Measurements from ENCODE around the gene TMEM87A.

TMEM87A gene

DNA sequence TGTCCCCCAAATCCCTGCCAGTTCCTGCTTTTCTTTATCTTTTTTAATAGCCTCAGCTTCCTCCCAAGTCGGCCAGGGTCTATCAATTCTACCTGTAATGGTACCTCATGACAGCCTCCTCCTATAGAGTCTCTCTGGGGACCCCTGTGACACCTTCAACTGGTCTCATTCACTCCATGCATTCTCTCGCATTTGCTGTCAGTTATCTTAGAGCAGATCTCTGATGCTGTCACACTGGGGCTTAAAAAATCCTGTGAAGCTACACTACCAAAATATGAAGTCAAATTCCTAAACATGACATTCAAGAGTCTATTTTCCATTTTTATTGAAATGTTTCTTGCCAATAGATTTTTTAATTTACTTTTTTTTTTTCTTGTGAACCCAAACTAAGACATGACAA is 70.6 kb downstream of the TMEM87A start:
- DNase-seq (ENCODE audit: low read depth), result no peak

DNA sequence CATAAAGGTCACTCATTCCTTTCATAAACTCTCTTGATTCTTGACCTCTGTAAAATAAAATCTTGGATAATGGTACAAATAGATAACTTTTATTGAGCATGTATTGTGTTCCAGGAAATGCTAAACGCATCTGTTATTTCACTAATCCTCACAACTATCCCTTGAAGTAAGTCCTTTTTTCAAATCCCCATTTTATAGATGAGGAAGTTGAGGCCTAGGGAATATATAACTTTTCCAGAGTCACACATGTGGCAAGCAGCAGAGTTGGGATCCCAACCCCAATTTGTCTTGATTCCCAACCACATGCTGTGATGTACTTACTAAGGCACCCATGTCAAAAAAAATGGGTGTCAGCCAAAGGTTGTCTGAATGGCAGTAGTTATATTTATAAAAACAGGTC is 71.4 kb downstream of the TMEM87A start:
- DNase-seq (ENCODE audit: low read depth), result no peak

DNA sequence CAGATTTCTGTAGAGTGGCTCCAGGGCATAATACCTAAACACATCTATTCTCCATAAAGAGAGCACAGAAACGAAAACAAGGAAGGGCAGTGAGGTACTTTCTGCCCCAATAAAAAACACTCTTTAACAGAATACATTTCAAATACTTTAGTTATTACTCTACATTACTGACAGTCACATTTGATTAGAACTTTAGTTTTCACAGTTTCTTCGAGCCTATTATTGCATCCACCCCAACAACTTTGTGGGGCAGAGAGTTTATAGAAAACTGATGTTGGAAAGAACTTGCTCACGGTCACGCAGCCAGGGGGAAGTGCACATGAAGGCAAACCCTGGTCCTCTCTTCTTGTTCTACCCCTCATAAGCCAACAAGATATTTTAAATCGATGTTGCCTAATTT is 74.1 kb downstream of the TMEM87A start:
- no peak for DNase-seq (ENCODE audit: low read depth)

DNA sequence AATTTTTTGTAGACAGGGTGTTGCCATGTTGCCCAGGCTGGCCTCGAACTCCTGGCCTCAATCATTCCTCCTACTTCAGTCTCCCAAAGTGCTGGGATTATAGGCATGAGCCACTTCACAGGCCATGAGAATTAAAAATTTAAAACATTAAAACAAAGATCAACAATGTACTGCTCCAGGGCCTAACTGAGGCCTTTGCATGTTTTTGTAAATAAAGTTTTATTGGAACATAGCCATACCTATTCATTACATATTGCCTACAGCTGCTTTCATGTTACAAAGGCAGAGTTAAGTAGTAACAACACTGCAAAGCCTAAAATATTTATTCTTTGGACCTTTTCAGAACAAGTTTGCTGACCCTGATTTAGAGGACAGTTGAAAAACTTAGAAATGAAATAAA is 74.7 kb downstream of the TMEM87A start:
- no peak for DNase-seq (ENCODE audit: low read depth)

DNA sequence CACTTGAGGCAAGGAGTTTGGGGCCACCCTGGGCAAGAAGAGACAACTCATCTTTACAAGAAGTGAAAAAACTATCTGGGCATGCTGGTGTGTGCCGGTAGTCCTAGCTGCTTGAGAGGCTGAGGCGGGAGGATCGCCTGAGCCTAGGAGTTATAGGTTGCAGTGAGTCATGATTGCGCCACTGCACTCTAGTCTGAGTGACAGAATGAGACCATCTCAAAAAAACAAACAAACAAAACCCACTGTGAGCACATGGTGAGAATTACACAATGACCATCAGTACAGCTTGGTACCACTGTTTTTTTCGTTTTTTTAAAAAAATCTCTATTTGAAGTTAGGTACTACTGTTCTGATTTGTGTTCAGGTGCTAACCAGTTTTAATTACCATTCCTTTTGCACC is 78.7 kb downstream of the TMEM87A start:
- DNase-seq (ENCODE audit: low read depth), result no peak

DNA sequence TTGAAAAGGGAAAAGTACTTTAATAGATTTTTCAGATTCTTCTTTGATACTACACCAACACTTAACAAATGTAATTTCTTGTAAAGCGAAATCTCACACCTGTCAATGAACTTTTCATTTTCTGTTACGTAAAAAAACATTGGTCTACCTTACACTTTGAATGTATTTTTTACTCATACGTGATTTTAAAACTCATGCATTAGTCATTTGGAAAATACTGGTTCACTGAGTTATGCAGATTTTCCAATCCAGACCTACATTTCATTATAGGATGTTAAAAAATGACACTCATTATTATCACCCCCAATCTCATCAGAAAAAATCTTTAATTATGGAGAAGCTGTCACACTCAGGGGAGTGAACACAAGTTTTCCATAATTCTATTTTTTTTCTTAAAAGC is 79.8 kb downstream of the TMEM87A start:
- DNase-seq (ENCODE audit: low read depth), result no peak

DNA sequence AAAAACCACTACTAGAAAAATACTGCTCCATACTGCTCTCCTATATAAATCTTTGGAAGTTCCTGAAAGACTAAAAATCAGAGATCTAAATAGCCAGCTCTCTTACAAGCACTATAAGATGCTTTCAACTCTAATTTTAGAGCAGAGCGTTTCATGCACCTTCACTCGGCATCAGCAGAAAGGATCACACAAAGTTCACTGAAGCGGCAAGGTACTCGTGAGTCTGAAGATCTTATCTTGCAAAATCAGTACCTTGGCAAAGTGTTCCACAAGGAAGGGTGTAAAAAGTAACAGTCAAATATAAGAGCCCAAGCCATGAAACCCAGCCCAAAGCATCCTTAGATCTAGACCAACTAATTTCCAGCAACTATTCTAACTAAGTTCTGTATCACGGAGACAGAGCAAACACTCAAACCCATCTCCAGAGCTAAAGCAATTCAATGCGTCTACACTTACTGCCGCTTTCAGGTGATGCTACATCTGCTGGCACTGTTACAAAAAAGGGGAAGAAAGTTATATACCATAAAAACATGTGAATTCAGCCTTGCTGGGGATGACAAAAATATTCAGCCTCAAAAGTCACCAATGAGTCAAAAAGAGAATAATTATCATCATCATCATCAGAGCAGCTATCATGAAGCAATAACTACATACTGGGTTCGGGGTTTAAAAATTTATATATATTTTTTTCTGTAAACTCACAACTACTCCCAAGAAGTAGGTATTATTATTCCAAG is 81.5 kb downstream of the TMEM87A start:
- DNase-seq (ENCODE audit: low read depth), result no peak

DNA sequence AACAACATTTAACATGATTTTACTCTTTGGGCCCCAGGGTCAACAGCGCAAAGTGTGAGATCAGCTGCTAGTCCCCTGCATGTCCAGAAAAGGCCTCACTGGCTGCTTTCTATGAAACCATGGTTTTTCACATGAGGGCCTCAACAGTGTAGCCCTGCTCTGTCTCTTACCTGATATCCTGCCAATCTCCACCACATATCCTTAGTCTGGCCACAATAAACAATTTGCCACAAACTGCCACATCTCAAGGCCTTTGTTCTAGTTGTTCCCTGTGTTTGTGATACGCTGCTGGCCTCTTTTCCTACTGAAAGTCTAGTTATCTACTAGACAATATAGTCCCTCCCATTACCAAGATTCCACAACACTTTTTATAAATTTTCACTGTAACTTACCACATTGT is 82.9 kb downstream of the TMEM87A start:
- no peak for DNase-seq (ENCODE audit: low read depth)

DNA sequence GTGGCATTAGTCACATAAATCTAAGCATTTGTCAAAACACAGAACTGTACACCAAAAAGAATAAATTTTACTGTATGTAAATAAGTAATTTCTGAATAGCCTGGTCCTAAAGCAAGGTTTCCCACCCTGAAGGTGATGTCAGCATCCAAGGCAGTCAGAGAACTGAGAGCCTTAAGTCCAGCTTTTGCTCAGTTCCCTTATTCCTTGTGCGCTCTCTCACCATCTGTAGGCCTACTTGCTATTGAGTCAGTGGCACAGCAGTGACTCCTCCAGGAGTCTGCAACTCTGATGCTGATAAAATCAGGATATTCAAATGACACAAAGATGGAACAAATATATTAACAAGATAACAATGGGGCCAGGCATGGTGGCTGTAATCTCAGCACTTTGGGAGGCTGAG is 87.4 kb downstream of the TMEM87A start:
- no peak for DNase-seq (ENCODE audit: low read depth)

DNA sequence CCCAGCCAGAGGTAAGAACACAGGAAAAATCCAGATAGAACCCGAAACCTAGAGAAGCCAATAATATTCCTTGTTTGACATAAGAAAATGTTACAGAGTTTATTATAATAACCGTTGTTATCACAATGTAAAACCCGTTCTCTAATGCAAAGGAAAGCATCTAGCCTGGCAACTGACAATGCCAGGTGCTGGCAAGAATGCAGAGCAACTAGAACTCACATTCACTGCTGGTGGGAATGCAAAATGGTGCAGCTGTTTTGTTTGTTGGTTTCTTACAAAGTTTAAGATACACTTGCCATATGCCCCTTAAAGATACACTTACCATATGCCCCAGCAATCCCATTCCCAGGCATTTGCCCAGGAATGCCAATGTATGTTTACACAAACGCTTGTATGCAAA is 88.5 kb downstream of the TMEM87A start:
- no peak for DNase-seq (ENCODE audit: low read depth)

DNA sequence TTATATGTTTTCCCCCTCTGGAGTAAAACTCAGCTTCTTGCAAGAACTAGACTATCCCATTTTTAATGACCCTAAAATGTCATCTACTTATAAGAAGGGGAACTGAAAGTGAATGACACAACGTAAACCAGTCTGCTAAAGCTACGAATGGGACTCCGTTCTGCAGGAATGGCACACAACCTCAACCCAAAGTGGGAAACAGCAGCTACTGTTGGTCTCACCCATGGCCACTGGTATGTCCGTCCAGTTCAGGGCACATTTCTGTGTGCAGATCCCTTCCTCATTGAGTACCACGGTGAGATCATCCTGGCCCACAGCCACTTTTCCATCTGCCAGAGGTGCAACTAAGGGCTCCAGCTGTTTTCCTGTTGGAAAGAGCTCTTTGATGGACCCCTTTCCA is 88.9 kb downstream of the TMEM87A start:
- no peak for DNase-seq (ENCODE audit: low read depth)

DNA sequence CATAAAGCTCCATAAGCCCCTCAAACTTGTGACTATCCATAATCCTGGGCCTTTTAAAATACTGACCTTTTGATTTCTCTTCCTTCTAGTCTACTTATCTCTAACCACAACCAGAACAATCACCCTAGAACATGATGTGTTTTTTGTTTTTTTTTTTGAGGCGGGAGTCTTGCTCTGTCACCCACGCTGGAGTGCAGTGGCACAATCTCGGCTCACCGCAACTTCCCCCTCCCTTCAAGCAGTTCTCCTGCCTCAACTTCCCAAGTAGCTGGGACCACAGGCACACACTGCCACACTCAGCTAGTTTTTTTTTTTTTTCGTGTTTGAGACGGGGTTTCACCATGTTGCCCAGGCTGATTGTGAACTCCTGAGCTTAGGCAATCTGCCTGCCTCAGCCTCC is 90.3 kb downstream of the TMEM87A start:
- no peak for DNase-seq (ENCODE audit: low read depth)

DNA sequence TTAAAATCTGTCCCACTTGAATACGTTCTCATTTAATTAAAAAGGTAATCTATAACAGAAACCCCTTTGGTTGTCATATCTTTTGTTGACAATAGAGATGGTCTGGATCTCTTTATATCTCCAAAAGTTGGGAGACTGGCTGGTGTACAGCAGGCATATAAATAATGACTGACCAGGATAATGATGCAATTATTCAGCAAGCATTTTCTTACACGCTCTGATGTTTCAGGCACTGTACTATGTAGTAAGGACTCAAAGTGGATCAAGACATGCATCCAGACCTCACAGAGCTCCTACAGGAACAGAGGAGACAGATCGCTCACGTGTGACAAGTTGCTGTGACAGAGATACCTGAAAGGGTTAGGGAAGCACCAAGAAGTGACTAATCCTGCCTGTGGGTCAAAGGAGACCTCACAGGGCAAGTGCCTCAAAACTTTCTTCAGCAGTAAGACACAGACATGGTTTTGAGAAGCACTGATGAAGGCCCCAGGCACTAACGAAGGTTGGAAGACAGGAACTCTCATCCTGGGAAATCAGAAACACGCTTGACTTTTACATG is 90.8 kb downstream of the TMEM87A start:
- DNase-seq (ENCODE audit: low read depth), result no peak

DNA sequence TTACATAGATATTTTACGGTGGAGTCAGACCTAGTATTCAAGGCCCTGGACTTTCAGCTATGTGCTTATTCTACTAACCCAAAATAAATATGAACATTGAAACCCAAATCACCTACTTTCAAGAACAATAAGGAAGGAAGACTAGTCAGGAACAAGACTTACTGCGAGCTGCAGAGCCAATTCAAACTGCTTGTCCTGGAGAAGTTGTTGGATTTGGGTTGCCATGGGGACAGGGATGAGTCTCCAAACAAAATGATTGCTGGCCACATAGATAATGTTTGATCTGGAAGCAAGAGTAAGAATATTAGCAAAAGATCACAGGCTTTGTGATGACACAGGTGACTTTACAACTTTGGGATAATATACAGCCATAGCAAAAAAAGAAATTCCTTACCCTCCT is 95.2 kb downstream of the TMEM87A start:
- no peak for DNase-seq (ENCODE audit: low read depth)

DNA sequence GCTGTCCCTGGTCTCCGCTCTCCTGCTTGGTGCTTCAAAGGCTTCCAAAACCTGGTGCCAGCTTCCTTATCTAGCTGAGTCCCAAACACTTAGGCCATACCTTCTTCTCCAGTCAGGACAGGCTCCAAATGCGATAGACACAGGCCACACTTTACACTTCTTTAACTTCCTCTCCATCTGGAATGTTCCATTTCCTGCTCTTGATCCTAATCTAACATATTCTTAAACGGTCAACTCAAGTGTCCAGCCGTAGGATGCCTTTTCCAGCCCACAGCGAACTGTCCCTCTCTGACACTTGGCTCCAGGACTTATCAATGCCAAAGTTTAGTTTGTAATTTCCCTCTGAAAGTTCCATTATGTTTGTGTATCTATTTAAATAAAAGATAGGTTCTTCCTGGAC is 97.6 kb downstream of the TMEM87A start:
- DNase-seq (ENCODE audit: low read depth), result no peak

DNA sequence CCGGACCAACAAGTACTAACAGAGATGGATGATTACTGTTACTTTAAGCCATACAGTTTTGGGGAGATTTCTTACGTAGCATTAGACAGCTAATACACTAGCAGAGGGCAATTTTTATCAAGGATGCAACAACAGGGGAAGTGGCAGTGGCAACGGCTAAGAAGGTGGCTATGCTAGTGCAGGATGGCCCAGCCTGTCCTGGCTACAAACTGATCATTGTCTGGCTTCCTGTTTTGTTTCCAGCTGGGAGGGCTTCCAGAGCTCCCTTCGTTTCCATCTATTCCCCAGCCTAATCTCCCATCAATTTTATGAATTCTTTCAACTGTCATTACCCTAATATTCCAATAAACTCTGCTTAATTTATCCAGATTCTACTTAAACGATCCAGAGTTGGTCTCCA is 100.8 kb downstream of the TMEM87A start:
- no peak for DNase-seq (ENCODE audit: low read depth)

DNA sequence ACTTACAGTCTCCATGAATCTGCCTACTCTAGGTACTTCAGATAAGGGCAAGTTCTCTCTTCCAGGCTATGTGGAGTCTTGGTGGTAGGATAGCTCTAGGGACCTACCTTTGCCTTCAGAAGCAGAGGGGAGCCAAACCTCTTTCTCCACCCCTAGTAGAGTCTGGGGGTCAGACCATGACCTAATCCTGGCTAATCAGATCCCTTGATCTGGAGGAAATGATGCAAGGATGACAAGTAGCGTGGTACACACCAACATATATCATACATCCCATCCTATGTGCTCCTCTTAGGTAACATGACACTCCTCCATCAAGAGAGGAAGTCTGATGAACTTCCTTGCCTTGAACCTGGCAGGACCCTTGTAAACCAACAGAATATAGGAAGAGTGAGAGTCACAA is 101.4 kb downstream of the TMEM87A start:
- no peak for DNase-seq (ENCODE audit: low read depth)

DNA sequence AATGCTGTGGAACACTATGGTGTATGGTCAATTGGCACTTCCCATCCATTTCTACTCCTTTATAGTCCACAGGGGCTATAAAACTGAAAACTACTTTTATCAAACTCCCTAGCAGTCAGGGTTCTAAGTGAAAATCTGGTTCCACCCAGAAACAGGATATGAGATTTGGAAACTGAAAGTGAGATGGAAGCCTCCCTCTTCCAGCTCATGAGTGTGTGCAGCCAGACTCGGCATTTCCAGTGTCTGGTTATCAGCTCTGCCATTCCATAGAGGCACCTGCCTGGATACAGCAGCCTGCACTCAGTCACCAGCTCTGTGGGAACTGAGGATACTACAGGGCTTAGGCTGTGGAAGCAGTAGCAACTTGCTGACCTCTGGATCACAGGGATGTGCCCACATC is 102.1 kb downstream of the TMEM87A start:
- DNase-seq (ENCODE audit: low read depth), result no peak

DNA sequence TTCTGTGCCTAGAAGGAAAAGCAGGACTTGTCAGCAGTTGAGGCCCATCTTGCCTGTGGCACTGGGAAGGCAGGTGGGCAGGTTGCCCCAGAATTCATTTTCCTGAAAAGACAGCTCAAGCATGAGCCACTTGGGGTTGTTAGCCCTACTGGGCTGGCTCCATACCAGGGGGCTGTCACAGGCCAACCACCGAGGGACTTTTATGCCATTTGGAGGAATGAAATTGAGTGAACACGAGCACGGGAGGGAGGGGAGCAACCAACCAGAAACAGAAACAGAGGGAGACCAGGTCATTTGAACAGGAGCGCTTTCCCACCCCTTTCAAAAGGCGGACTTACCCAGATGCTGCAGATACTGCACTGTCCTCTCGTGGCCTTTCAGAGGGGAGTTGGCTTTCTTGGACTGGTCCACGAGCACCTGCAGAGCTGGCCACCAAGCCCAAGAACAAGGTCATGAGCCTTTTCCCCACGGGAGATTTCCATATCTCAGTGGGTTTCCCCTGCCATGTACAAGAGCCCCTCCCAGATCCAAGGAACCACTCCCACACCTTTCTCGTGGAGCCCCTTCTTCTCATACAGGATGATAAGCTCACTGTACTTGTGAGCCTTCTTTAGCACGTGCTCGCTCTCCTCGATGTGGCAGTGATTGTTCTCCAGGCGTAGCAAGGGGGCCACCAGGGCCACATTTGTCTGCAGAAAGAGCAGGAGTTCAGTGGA is 106.8 kb downstream of the TMEM87A start:
- DNase-seq (ENCODE audit: low read depth), result no peak

DNA sequence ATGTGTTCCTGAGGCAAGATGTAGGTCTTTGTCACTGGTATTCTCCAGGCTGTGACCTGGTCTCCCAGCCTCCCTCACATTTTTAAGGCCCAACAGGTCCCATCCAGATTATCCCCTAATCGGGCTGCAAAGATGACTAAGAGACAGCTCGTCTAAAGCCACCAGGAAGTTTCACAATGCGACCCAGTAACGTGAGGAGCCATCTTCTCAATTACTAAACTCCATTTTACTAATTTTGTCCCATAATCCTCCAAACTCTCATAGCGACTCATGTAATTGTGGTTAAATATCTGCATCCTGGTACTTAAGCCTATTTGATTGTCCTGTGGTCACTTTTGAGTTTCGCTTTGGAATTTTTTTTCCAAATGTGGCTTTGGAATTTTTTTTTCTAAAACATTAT is 108.1 kb downstream of the TMEM87A start:
- no peak for DNase-seq (ENCODE audit: low read depth)

DNA sequence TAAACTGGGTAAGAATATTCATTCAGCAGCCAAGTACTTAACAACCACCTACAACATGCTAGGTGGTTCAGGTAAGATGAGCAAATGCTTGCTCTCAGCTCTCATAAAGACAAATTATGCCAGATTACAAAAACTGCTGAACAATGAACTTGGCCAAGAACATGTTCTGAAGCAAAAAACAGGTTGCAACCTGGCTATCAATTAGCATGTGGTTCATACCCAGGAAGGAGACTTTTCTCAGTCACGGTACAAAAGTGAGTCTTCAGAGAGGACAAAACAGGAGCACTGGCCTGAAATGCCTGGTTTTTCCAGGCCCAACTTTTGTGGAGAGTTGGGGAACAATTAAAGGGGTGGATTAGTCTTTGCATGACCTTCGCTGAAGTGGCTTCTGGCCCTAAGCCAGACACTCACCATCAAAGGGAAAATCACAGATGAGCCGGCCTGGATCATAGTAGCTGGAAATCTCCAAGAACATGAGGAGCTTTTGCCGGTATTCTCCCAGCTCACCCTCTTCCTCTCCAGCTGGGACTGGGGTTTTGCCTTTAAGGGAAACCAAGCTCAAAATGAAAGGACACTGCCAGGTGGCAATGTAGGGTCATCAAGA is 109.2 kb downstream of the TMEM87A start:
- no peak for DNase-seq (ENCODE audit: low read depth)

DNA sequence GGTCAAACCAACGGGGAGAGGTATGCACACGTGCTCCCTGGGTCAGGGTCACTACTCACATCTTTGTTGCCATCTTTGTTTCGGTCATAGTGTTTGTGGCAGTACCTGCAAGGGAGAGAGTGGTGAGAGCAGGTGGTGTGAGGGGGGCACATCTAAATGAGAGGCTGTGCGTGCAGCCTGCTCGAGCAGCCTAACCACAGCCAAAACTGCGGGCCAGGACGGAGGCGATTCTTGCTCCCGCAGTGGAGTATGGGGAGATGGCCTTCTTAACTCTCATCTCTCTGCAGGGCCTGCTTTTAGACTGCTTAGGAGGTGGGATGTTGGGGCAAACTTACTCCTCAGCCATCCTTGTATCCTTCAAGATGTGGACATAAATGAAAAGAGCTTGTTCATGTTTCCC is 109.9 kb downstream of the TMEM87A start:
- DNase-seq (ENCODE audit: low read depth), result no peak
